ENCODE data around the gene ANKRD11.

DNA sequence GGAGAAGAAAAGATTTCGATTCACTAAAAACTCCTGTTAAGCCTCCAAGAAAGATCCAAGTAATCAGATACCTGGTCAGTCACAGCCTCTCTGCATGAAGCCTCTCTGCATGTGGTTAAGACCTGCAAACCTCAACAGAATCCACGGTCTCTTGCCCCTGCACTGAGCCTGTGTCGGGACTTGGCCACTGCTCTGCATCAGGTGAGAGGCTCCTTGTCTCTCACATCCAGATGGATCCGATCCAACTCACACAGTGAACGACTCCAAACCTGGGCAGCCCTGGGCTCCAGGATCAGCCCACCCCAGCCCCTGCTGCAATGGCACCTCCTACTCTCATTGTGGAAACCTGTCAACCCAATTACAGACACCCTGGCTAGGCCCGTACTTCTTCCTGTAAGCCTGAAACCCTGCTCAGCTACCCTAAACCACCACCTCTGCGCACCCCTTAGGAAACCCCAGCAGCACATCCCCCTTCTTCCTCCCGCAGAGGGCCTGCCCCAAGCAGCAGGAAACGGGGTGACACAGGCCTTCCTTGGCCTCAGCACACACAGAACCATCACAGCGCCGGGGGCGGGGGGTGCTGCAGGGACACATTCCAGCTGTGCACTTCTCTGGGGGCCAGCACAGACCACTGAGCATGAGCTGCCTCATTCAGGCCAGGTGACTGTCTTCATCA, 129.5 kb downstream of the ANKRD11 start:
- TF ChIP-seq, protein P1, sequence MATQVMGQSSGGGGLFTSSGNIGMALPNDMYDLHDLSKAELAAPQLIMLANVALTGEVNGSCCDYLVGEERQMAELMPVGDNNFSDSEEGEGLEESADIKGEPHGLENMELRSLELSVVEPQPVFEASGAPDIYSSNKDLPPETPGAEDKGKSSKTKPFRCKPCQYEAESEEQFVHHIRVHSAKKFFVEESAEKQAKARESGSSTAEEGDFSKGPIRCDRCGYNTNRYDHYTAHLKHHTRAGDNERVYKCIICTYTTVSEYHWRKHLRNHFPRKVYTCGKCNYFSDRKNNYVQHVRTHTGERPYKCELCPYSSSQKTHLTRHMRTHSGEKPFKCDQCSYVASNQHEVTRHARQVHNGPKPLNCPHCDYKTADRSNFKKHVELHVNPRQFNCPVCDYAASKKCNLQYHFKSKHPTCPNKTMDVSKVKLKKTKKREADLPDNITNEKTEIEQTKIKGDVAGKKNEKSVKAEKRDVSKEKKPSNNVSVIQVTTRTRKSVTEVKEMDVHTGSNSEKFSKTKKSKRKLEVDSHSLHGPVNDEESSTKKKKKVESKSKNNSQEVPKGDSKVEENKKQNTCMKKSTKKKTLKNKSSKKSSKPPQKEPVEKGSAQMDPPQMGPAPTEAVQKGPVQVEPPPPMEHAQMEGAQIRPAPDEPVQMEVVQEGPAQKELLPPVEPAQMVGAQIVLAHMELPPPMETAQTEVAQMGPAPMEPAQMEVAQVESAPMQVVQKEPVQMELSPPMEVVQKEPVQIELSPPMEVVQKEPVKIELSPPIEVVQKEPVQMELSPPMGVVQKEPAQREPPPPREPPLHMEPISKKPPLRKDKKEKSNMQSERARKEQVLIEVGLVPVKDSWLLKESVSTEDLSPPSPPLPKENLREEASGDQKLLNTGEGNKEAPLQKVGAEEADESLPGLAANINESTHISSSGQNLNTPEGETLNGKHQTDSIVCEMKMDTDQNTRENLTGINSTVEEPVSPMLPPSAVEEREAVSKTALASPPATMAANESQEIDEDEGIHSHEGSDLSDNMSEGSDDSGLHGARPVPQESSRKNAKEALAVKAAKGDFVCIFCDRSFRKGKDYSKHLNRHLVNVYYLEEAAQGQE (IDR thresholded peaks at IDR 0.05; ENCODE audit: insufficient read depth in 1 of 2, low read depth in 2 of 2, low read length in 1 of 2), result no peak
- TF ChIP-seq, protein P2, sequence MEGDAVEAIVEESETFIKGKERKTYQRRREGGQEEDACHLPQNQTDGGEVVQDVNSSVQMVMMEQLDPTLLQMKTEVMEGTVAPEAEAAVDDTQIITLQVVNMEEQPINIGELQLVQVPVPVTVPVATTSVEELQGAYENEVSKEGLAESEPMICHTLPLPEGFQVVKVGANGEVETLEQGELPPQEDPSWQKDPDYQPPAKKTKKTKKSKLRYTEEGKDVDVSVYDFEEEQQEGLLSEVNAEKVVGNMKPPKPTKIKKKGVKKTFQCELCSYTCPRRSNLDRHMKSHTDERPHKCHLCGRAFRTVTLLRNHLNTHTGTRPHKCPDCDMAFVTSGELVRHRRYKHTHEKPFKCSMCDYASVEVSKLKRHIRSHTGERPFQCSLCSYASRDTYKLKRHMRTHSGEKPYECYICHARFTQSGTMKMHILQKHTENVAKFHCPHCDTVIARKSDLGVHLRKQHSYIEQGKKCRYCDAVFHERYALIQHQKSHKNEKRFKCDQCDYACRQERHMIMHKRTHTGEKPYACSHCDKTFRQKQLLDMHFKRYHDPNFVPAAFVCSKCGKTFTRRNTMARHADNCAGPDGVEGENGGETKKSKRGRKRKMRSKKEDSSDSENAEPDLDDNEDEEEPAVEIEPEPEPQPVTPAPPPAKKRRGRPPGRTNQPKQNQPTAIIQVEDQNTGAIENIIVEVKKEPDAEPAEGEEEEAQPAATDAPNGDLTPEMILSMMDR (IDR thresholded peaks at IDR 0.05), result no peak
- no peak for TF ChIP-seq TCF7L2 (IDR thresholded peaks at IDR 0.05; ENCODE audit: low read depth, low read length)

Measured in Panc1 (cell line).